Vagina (tissue), 2 donors: ENCODE data around the gene ZNF280A. TPM values are rescaled to one million over a fixed set of nuclear protein-coding genes. Genes with fewer than 3 reads are reported as not detected.

Experiments
- DNase-seq, 2 donors: peaks; one replicate each; pipeline ENCODE4 v3.0.0-alpha.2; 2017; ENCODE audit errors: extremely low spot score in 2 of 2
- H3K27ac ChIP-seq: fragments of 200-600 bp; sonication (generic); one replicate; pipeline ENCODE4 v1.5.1; 2019
- H3K27me3 ChIP-seq: fragments of 200-600 bp; sonication (generic); one replicate; pipeline ENCODE4 v1.5.1; 2019
- H3K36me3 ChIP-seq, 2 donors: fragments of 200-600 bp; sonication (generic); one replicate each; pipeline ENCODE4 v1.5.1; 2017 to 2019
- H3K4me1 ChIP-seq: fragments of 200-600 bp; sonication (generic); one replicate; pipeline ENCODE4 v1.5.1; 2019
- H3K4me3 ChIP-seq, 2 donors: fragments of 200-600 bp; sonication (generic); 1 replicate in 1 of 2; 2 replicates in 1 of 2; pipeline ENCODE4 v1.5.1; 2016 to 2019
- H3K9me3 ChIP-seq: fragments of 200-600 bp; sonication (generic); one replicate; pipeline ENCODE4 v1.5.1; 2019
- CTCF ChIP-seq, 3 experiments: fragments of 450-650 bp in 2 of 3; fragments of 200-600 bp in 1 of 3; sonication (generic) in 1 of 3; IDR thresholded peaks; one replicate each; pipeline ENCODE4 v1.5.1; 2017 to 2019; ENCODE audit warnings: antibody characterized with exemption in 3 of 3, mild to moderate bottlenecking in 2 of 3, moderate library complexity in 2 of 3
- POLR2A ChIP-seq, 2 donors: fragments of 450-650 bp; IDR thresholded peaks; one replicate each; pipeline ENCODE4 v1.6.1; 2017; ENCODE audit warnings: antibody characterized with exemption in 2 of 2, mild to moderate bottlenecking in 2 of 2, moderate library complexity in 2 of 2
- POLR2AphosphoS5 ChIP-seq, 2 donors: sonication (generic); formaldehyde crosslinking; IDR thresholded peaks; one replicate each; pipeline ENCODE4 v1.9.0; 2017; ENCODE audit warnings: antibody characterized with exemption in 2 of 2, mild to moderate bottlenecking in 2 of 2, low read depth in 1 of 2; ENCODE audit not compliant: insufficient read depth in 1 of 2
- intact Hi-C: fragments of 100-400 bp; cut with DNase I; formaldehyde crosslinking; loops from one replicate; pipeline ENCODE4 v1.15.1; 2023
- total RNA-seq: library from RNA; depleted of rRNA; stranded (reverse); fragments of >200 nt; gene quantifications from one replicate; pipeline ENCODE4 v1.2.3, GENCODE V29; 2016

The ZNF280A gene
- total RNA-seq, 1 donor from 2014 or later: not detected

- intact Hi-C loops: no loop called here
- Histone ChIP-seq H3K4me1 (no peaks in the 10 kb centered on the region), H3K27ac (no peak overlapping the region), H3K4me3 (no peak overlapping the region), H3K9me3 (no peaks in the 10 kb centered on the region), H3K36me3 (no peaks in the 10 kb centered on the region), H3K27me3 (no peaks in the 10 kb centered on the region)
- TF ChIP-seq POLR2A (IDR thresholded peaks at IDR 0.05) (no peak), CTCF (IDR thresholded peaks at IDR 0.05) (no peak), POLR2AphosphoS5 (IDR thresholded peaks at IDR 0.05; ENCODE audit: insufficient read depth in 1 of 2, low read depth in 1 of 2) (no peak)
- no peak for DNase-seq
Measured at GRCh38 chr22:22558071-22558971, 38.3 kb upstream of the ZNF280A start.

- no peak overlapping the region for H3K27ac ChIP-seq
- no peak for DNase-seq
- no peaks in the 10 kb centered on the region for H3K4me1 ChIP-seq
- H3K9me3 ChIP-seq: no peaks in the 10 kb centered on the region
- no peaks in the 10 kb centered on the region for H3K27me3 ChIP-seq
- intact Hi-C loops: no loop called here
- no peak for TF ChIP-seq POLR2AphosphoS5 (IDR thresholded peaks at IDR 0.05; ENCODE audit: insufficient read depth in 1 of 2, low read depth in 1 of 2)
- no peak for TF ChIP-seq POLR2A (IDR thresholded peaks at IDR 0.05)
- H3K4me3 ChIP-seq: no peak overlapping the region
- H3K36me3 ChIP-seq: no peaks in the 10 kb centered on the region
Measured at GRCh38 chr22:22556995-22557925, 37.2 kb upstream of the ZNF280A start.

DNA sequence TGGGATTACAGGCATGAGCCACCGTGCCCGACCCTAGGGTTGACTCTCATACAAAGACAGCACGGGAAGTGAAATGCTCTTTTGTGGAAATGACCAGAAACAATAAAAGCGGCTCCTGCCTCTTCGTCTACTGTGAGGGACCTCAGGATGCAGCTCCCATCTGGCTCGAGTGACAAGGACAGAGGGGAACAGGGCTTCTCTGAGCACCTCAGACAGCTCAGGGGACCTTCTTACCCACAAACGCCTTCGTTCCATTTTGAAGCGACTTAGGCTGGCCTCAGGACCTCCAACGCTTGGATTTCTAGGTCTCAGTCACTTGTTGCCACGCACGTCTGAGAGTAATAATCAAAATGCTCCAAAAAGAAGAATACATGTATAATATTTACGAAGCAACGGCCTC lies 36.5 kb upstream of the ZNF280A start:
- Histone ChIP-seq H3K9me3 (no peaks in the 10 kb centered on the region), H3K4me3 (no peak overlapping the region), H3K27me3 (no peaks in the 10 kb centered on the region), H3K36me3 (no peaks in the 10 kb centered on the region), H3K4me1 (no peaks in the 10 kb centered on the region), H3K27ac (no peak overlapping the region)
- no peak for TF ChIP-seq CTCF (IDR thresholded peaks at IDR 0.05)
- no peak for TF ChIP-seq POLR2A (IDR thresholded peaks at IDR 0.05)
- TF ChIP-seq POLR2AphosphoS5 (IDR thresholded peaks at IDR 0.05; ENCODE audit: insufficient read depth in 1 of 2, low read depth in 1 of 2): no peak
- intact Hi-C loops: no loop called here
- DNase-seq: no peak

DNA sequence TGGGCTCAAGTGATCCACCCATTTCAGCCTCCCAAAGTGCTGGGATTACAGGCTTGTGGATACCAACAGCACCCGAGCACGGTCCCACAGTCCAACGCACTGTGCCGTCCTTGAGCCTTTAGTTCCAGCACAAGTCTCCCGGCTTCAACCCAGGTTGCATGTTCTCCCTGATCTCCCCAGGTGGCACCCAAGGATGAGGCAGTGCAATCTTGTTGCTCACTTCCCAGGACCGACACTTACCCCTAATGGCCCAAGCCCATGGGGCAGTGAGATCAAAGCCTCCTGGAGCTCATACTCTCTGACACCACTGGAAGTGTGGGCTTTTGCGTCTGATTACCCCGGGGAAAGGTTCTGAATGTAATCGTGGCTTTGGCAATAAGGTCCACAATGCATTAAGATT lies 35.5 kb upstream of the ZNF280A start:
- Histone ChIP-seq H3K4me3 (no peak overlapping the region), H3K27me3 (no peaks in the 10 kb centered on the region), H3K9me3 (no peaks in the 10 kb centered on the region), H3K36me3 (no peaks in the 10 kb centered on the region), H3K27ac (no peak overlapping the region), H3K4me1 (no peaks in the 10 kb centered on the region)
- DNase-seq: no peak
- intact Hi-C loops: no loop called here
- TF ChIP-seq POLR2A (IDR thresholded peaks at IDR 0.05) (no peak), CTCF (IDR thresholded peaks at IDR 0.05) (no peak), POLR2AphosphoS5 (IDR thresholded peaks at IDR 0.05; ENCODE audit: insufficient read depth in 1 of 2, low read depth in 1 of 2) (no peak)

- Histone ChIP-seq H3K36me3 (no peaks in the 10 kb centered on the region), H3K9me3 (no peaks in the 10 kb centered on the region), H3K27ac (no peak overlapping the region), H3K4me1 (no peaks in the 10 kb centered on the region), H3K27me3 (no peaks in the 10 kb centered on the region), H3K4me3 (no peak overlapping the region)
- TF ChIP-seq CTCF (IDR thresholded peaks at IDR 0.05) (no peak), POLR2A (IDR thresholded peaks at IDR 0.05) (no peak), POLR2AphosphoS5 (IDR thresholded peaks at IDR 0.05; ENCODE audit: insufficient read depth in 1 of 2, low read depth in 1 of 2) (no peak)
- intact Hi-C loops: no loop called here
- DNase-seq: no peak
Measured at GRCh38 chr22:22554587-22555284, 34.7 kb upstream of the ZNF280A start.
